ENCODE results near the gene SNHG17.
"Not testable (repeated sequence)": the region's sequence is repeated elsewhere in the genome, so short reads cannot be mapped to it uniquely, and the experiment has no call there.

DNA sequence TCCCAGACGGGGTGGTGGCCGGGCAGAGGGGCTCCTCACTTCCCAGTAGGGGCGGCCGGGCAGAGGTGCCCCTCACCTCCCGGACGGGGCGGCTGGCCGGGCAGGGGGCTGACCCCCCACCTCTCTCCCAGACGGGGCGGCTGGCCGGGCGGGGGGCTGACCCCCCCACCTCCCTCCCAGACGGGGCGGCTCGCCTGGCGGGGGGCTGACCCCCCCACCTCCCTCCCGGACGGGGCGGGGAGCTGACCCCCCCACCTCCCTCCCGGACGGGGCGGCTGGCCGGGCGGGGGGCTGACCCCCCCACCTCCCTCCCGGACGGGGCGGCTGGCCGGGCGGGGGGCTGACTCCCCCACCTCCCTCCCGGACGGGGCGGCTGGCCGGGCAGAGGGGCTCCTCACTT, 26.0 kb upstream of the SNHG17 start:
- TF ChIP-seq, protein P1, sequence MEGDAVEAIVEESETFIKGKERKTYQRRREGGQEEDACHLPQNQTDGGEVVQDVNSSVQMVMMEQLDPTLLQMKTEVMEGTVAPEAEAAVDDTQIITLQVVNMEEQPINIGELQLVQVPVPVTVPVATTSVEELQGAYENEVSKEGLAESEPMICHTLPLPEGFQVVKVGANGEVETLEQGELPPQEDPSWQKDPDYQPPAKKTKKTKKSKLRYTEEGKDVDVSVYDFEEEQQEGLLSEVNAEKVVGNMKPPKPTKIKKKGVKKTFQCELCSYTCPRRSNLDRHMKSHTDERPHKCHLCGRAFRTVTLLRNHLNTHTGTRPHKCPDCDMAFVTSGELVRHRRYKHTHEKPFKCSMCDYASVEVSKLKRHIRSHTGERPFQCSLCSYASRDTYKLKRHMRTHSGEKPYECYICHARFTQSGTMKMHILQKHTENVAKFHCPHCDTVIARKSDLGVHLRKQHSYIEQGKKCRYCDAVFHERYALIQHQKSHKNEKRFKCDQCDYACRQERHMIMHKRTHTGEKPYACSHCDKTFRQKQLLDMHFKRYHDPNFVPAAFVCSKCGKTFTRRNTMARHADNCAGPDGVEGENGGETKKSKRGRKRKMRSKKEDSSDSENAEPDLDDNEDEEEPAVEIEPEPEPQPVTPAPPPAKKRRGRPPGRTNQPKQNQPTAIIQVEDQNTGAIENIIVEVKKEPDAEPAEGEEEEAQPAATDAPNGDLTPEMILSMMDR (conservative IDR thresholded peaks at IDR 0.05), result not testable (repeated sequence)
- not testable (repeated sequence) for TF ChIP-seq EZH2 (IDR thresholded peaks at IDR 0.05; ENCODE audit: low read depth)

All from PC-9 (cell line).